ENCODE data around the gene MAPT.

The MAPT gene

DNA sequence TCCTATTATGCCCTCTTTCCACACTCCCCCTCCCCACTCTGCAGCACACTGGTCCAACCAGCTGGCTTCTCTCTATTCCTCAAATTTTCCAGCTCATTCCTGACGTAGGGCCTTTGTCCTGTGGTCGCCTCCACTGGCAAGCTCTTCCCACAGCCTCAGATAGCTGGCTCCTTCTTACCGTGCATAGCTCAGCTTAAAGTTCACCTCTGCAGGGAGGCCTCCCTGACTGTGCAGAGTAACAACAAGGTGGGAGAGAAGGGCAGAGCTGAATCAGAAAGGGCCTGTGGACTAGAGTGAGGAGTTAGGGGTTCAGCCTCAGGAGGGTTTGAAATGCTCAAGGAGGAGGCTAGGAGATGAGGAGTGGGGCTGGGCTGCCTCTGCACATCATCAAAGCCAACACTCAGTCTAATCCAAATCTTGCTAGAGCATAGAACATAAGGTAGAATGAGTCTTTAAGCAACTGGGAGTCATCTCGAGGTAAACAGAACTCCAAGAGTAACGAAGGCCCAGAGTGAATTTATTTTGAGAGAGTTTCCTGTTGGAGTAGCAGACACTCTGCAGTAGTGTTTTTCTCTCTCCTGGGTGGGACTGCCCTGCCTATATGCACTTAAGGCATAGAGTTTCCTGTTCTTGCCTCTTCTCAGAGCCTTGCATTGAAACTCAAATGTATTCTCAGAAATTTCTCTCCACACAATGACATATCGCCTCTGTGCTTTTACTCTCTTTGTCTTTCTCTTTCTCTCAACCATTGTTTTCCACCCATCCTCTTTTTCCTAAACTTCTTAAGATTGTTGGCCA is 30.3 kb upstream of the MAPT start:
- no peak for DNase-seq

GRCh38 chr17:45867171-45867570 is 27.2 kb upstream of the MAPT start:
- DNase-seq, result no peak

DNA sequence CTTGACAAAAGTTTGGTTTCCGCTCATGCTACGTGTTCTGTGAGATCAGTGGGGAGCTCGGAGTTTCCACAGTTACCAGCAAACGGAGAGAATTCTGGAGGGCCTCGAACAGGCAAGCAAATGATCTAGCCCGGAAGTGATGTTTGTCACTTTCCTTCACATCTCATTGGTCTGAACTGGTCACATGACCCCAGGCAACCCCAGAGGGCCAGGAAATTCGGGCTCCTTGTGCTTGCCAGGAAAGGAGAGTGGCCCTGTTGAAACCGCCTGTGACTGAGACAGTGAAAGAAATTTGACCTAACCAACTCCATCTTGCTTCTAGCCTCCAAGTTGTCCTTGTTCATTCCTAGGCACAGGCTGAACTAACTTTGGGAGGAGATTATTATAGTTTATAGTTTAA is 26.7 kb upstream of the MAPT start:
- DNase-seq, result no peak

GRCh38 chr17:45868276-45868675 is 26.1 kb upstream of the MAPT start:
- DNase-seq, result no peak

- no peak for DNase-seq
Measured at GRCh38 chr17:45869676-45870341, 24.5 kb upstream of the MAPT start.

DNA sequence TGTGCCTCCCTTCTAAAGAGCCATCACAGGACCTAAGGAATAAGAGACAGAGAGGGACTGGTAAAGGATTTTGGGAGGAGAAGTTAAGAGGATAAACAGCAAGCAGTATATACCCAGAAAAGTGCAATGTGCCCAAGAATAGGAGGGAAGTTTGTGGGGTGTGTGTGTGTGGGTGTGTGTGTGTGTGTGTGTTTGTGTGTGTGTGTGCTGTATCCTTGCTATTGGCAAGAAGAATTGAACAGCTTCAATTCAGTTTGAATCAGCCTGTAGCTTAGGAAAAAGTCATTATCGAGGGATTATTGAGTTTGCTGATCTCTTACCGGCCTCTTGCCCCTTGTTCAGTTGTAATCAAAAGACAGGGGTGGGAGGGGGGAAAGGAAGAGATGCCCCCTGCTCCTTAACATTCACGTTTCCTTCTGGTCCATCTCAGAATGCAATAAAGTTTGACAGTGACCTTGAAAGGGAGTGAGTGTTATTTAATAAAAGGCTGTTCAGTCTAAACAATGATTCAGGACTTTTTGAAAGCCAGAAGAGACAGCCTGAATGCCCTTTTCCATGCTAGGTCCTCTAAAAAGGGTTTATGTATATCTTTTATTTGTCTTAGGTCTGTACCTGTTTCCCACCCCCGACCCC is 23.9 kb upstream of the MAPT start:
- DNase-seq, result no peak

DNA sequence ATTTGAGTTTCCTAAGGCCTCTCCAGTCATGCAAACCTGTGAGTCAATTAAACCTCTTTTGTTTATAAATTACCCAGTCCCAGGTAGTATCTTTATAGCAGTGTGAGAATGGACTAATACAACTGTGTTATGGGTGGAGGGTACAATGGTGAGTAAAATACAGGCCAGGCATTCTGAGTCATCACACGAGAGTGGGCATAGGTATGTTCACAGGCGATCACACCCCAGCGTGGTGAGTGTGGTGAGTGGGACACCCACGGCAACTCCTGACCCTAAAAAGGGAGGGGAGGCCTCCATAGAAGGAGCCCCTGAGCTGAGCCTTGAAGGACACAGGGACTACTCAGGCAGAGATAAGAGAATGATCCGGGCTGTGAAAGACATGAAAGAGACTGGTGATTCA is 22.6 kb upstream of the MAPT start:
- DNase-seq, result no peak

DNA sequence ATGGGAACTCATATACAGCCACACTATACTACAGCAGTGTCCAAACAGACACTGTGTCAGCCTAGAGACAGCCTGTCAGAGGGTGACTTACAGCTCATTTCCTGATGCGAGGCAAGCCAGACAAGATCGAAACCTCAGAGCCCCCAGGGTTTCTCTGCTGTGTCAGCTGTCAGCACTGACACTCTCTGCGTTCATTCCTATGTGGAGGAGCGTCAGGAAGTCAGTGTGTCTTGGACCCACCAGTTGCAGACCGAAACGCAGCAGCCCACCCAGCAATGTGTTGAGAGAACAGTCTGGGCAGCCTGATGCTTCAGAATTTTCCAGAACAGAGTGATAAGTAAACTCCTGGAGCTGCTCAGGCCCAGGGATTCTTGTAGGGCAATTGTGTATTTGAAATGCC is 20.6 kb upstream of the MAPT start:
- DNase-seq, result peak in 2 of 5 experiments; percentile 18 to 73

DNA sequence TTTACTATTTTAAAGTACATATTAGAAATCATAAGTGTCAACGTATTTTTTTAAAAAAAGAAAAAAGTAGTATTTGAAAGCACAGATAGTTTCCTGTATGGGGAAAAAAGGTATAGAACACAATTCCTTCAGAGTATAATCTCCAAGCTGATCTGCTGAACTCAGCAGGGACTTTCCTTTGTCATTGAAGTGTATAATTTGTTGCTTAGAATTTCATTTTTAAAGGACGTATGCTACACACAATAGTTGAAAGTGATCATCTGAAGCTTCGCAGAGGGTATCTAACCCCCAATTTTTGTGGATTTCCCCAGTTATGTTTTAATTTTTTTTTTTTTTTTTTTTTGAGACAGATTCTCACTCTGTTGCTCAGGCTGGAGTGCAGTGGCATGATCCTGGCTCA is 20.2 kb upstream of the MAPT start:
- peak in 1 of 5 experiments; percentile 27 for DNase-seq

DNA sequence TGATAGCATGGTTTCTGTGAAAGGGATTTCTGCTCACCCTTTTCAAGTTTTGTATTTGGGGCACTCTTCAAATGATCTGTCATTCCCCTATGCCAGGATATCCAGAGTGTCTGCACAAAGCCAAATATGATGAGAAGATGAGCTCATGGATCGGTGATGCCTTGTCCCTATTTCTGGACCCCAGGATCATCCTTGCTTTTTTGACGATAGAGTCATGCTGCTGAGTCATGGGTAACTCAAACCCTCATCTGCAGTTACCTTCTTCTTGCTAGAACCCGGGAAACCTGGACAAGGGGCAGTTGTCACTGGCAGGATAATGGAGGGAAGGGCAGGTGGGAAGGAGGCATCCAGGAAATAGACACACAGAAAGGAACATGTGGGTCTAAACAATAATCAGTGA is 17.8 kb upstream of the MAPT start:
- DNase-seq, result no peak

GRCh38 chr17:45877467-45877866 is 16.9 kb upstream of the MAPT start:
- no peak for DNase-seq

- no peak for DNase-seq
Measured at GRCh38 chr17:45883063-45883462, 11.3 kb upstream of the MAPT start.

DNA sequence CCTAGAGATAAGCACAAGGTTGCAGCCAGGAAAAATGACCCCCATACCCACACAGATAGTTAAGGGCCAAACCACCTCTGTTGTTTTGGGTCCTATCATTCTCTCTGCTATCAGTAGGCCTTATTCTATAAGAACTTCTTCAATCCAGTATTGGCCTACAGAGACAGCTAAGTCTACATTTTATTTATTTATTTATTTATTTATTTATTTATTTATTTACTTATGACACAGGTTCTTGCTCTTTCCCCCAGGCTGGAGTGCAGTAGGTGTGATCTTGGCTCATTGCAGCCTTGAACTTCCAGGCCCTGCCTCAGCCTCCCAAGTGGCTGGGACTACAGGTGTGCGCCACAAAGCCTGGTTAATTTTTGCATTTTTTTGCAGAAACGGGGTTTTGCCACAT is 7.5 kb upstream of the MAPT start:
- no peak for DNase-seq

- no peak for DNase-seq
Measured at GRCh38 chr17:45888392-45888791, 6.0 kb upstream of the MAPT start.

- DNase-seq, result no peak
Measured at GRCh38 chr17:45889579-45889978, 4.8 kb upstream of the MAPT start.

DNA sequence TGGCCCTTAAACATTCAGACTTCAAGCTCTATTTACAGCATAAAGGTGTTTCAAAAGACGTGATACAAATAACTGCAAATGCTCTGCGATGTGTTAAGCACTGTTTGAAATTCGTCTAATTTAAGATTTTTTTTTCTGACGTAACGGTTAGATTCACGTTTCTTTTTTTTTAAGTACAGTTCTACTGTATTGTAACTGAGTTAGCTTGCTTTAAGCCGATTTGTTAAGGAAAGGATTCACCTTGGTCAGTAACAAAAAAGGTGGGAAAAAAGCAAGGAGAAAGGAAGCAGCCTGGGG is 681 bp upstream of the MAPT start:
- DNase-seq, result no peak

- DNase-seq, result peak in 3 of 5 experiments; percentile 8 to 32 (median 20)
Measured at GRCh38 chr17:45895304-45895968, 1.1 kb downstream of the MAPT start.

- DNase-seq, result no peak
Measured at GRCh38 chr17:45895969-45896785, 1.8 kb downstream of the MAPT start.

GRCh38 chr17:45896803-45897693 is 2.7 kb downstream of the MAPT start:
- DNase-seq, result no peak

DNA sequence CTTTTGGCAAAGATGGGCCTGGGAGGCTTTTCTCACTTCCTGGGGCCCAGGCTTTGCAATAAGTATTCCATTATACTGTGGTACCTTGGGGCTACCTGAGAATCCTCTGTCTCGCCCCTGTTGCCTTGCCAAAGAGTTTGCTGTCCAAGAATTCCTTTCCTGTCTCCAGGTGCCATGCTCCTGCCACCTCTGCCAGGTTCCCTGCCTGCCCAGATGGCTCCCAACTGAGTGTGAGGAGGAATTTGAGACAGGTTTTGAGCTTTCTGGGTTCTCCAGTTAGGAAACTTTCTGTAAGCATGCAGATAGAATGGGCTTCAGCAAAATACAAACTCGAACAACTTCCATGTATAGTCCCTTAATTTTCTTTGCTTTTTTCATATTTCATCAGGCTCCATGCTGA is 5.8 kb downstream of the MAPT start:
- no peak for DNase-seq

GRCh38 chr17:45900723-45901415 is 6.5 kb downstream of the MAPT start:
- no peak for DNase-seq
